Measurements from ENCODE around the gene TEX22.

TEX22 gene

GRCh38 chr14:105384605-105385321 lies 13.6 kb upstream of the TEX22 start:
- DNase-seq (ENCODE audit: low read depth), result no peak

- no peak for DNase-seq (ENCODE audit: low read depth)
Observed at GRCh38 chr14:105385322-105385637, 13.1 kb upstream of the TEX22 start.

GRCh38 chr14:105385698-105386365 lies 12.5 kb upstream of the TEX22 start:
- no peak for DNase-seq (ENCODE audit: low read depth)

- no peak for DNase-seq (ENCODE audit: low read depth)
Observed at GRCh38 chr14:105386581-105387529, 11.5 kb upstream of the TEX22 start.

- no peak for DNase-seq (ENCODE audit: low read depth)
Observed at GRCh38 chr14:105387530-105387922, 10.8 kb upstream of the TEX22 start.

GRCh38 chr14:105388110-105388951 lies 10.0 kb upstream of the TEX22 start:
- no peak for DNase-seq (ENCODE audit: low read depth)

- no peak for DNase-seq (ENCODE audit: low read depth)
Observed at GRCh38 chr14:105388976-105389375, 9.4 kb upstream of the TEX22 start.

- DNase-seq (ENCODE audit: low read depth), result no peak
Observed at GRCh38 chr14:105389534-105389933, 8.8 kb upstream of the TEX22 start.

- no peak for DNase-seq (ENCODE audit: low read depth)
Observed at GRCh38 chr14:105389976-105390848, 8.1 kb upstream of the TEX22 start.

GRCh38 chr14:105390849-105391500 lies 7.4 kb upstream of the TEX22 start:
- DNase-seq (ENCODE audit: low read depth), result no peak

GRCh38 chr14:105391541-105391940 lies 6.8 kb upstream of the TEX22 start:
- no peak for DNase-seq (ENCODE audit: low read depth)

GRCh38 chr14:105392131-105393090 lies 5.9 kb upstream of the TEX22 start:
- DNase-seq (ENCODE audit: low read depth), result no peak

- DNase-seq (ENCODE audit: low read depth), result no peak
Observed at GRCh38 chr14:105393151-105393550, 5.2 kb upstream of the TEX22 start.

- no peak for DNase-seq (ENCODE audit: low read depth)
Observed at GRCh38 chr14:105394714-105395537, 3.4 kb upstream of the TEX22 start.

GRCh38 chr14:105395538-105395854 lies 2.8 kb upstream of the TEX22 start:
- no peak for DNase-seq (ENCODE audit: low read depth)

GRCh38 chr14:105397350-105397931 lies 897 bp upstream of the TEX22 start:
- no peak for DNase-seq (ENCODE audit: low read depth)

GRCh38 chr14:105398726-105399465 lies 558 bp downstream of the TEX22 start:
- DNase-seq (ENCODE audit: low read depth), result peak; percentile 14

GRCh38 chr14:105399466-105399775 lies 1.1 kb downstream of the TEX22 start:
- no peak for DNase-seq (ENCODE audit: low read depth)

Data from stimulated activated CD4-positive, alpha-beta T cell treated with anti-CD3 and anti-CD28 coated beads, Interleukin-2, amount 100 ng/mL, for 4 hours (primary cell).